WTC11 (cell line): ENCODE results near the gene ADAMTS8. TPM values are rescaled to one million over a fixed set of nuclear protein-coding genes. Genes with fewer than 3 reads are reported as not detected.

Experiments used
- ATAC-seq: fragments of 200-7000 bp; cut with Tn5 transposase; 2 replicates; pipeline ENCODE4 v1.10.0; 2021; ENCODE audit warnings: mild to moderate bottlenecking, moderate library complexity
- CTCF ChIA-PET: fragments of 300-600 bp; sonication (Branson Sonifier 250); formaldehyde crosslinking; loops from one replicate; lab custom pipeline; 2021; ENCODE audit warnings: antibody characterized with exemption; lab: Charles Lee
- POLR2A ChIA-PET: fragments of 350-600 bp; sonication (Branson Sonifier 250); formaldehyde crosslinking; loops from one replicate; lab custom pipeline; 2021; ENCODE audit warnings: antibody characterized with exemption; lab: Charles Lee
- DNase-seq: peaks from one replicate; pipeline ENCODE4 v3.0.0; 2021; ENCODE audit warnings: low spot score
- H3K27ac Mint-ChIP-seq: 2 replicates; pipeline ENCODE4 v1.8.0; 2021; ENCODE audit warnings: mixed read lengths
- H3K27me3 Mint-ChIP-seq: 2 replicates; pipeline ENCODE4 v1.8.0; 2021; ENCODE audit warnings: low read depth, mild to moderate bottlenecking, moderate library complexity, mixed read lengths
- H3K36me3 Mint-ChIP-seq: 2 replicates; pipeline ENCODE4 v1.8.0; 2021; ENCODE audit warnings: mixed read lengths
- H3K4me1 Mint-ChIP-seq: 2 replicates; pipeline ENCODE4 v1.8.0; 2022; ENCODE audit warnings: mixed read lengths
- H3K4me3 Mint-ChIP-seq: 2 replicates; pipeline ENCODE4 v1.8.0; 2021; ENCODE audit warnings: mild to moderate bottlenecking, moderate library complexity, mixed read lengths
- H3K9me3 Mint-ChIP-seq: 2 replicates; pipeline ENCODE4 v1.8.0; 2021; ENCODE audit warnings: mixed read lengths
- ATF2 ChIP-seq: sonication (generic); formaldehyde crosslinking; IDR thresholded peaks from 2 replicates; pipeline ENCODE4 v1.8.1; 2022; ENCODE audit warnings: low read depth, missing genetic modification reagents, borderline replicate concordance
- CREM ChIP-seq: sonication (generic); formaldehyde crosslinking; IDR thresholded peaks from 2 replicates; pipeline ENCODE4 v1.8.1; 2022; ENCODE audit warnings: mild to moderate bottlenecking, missing genetic modification reagents, moderate library complexity
- E2F1 ChIP-seq: sonication (generic); formaldehyde crosslinking; IDR thresholded peaks from 2 replicates; pipeline ENCODE4 v1.8.0; 2022; ENCODE audit warnings: mild to moderate bottlenecking, missing genetic modification reagents
- ESRRA ChIP-seq: sonication (generic); formaldehyde crosslinking; IDR thresholded peaks from 2 replicates; pipeline ENCODE4 v1.8.1; 2022; ENCODE audit warnings: mild to moderate bottlenecking, missing genetic modification reagents, borderline replicate concordance
- FOXK1 ChIP-seq: sonication (generic); formaldehyde crosslinking; IDR thresholded peaks from 2 replicates; pipeline ENCODE4 v1.8.0; 2022; ENCODE audit warnings: mild to moderate bottlenecking, moderate library complexity, missing genetic modification reagents
- GRHL2 ChIP-seq: fragments of 250-450 bp; sonication (Bioruptor Pico); IDR thresholded peaks from 2 replicates; pipeline ENCODE4 v1.8.0; 2022; ENCODE audit warnings: mild to moderate bottlenecking, moderate library complexity; ENCODE audit not compliant: insufficient replicate concordance, severe bottlenecking
- GTF2I ChIP-seq: fragments of 250-450 bp; sonication (Bioruptor Pico); conservative IDR thresholded peaks from 2 replicates; pipeline ENCODE4 v1.4.0; 2021; ENCODE audit warnings: mild to moderate bottlenecking
- IRF1 ChIP-seq: sonication (generic); formaldehyde crosslinking; IDR thresholded peaks from 2 replicates; pipeline ENCODE4 v1.8.0; 2023; ENCODE audit warnings: missing genetic modification reagents
- KAT7 ChIP-seq: sonication (generic); formaldehyde crosslinking; IDR thresholded peaks from 2 replicates; pipeline ENCODE4 v1.8.1; 2023; ENCODE audit warnings: missing genetic modification reagents, mild to moderate bottlenecking, borderline replicate concordance
- MAX ChIP-seq: sonication (generic); formaldehyde crosslinking; IDR thresholded peaks from 2 replicates; pipeline ENCODE4 v1.8.0; 2022; ENCODE audit warnings: mild to moderate bottlenecking, missing genetic modification reagents
- MYBL2 ChIP-seq: sonication (generic); formaldehyde crosslinking; IDR thresholded peaks from 2 replicates; pipeline ENCODE4 v1.8.1; 2023; ENCODE audit warnings: mild to moderate bottlenecking, moderate library complexity, missing genetic modification reagents
- NFYB ChIP-seq: sonication (generic); formaldehyde crosslinking; conservative IDR thresholded peaks from 2 replicates; pipeline ENCODE4 v1.8.0; 2022; ENCODE audit warnings: low read depth, missing genetic modification reagents
- SMAD3 ChIP-seq: sonication (generic); formaldehyde crosslinking; IDR thresholded peaks from 2 replicates; pipeline ENCODE4 v1.8.0; 2022; ENCODE audit warnings: missing genetic modification reagents, mild to moderate bottlenecking, borderline replicate concordance
- SP1 ChIP-seq: sonication (generic); formaldehyde crosslinking; conservative IDR thresholded peaks from 2 replicates; pipeline ENCODE4 v1.8.1; 2022; ENCODE audit warnings: missing genetic modification reagents
- STAT6 ChIP-seq: sonication (generic); formaldehyde crosslinking; conservative IDR thresholded peaks from 2 replicates; pipeline ENCODE4 v1.8.1; 2023; ENCODE audit warnings: mild to moderate bottlenecking, low read depth, missing genetic modification reagents, moderate library complexity
- TP53 ChIP-seq: sonication (generic); formaldehyde crosslinking; IDR thresholded peaks from 2 replicates; pipeline ENCODE4 v1.8.1; 2023; ENCODE audit warnings: mild to moderate bottlenecking, missing genetic modification reagents
- USF2 ChIP-seq: sonication (generic); formaldehyde crosslinking; IDR thresholded peaks from 2 replicates; pipeline ENCODE4 v1.8.1; 2023; ENCODE audit warnings: mild to moderate bottlenecking, missing genetic modification reagents, moderate library complexity
- ZBTB21 ChIP-seq: sonication (generic); formaldehyde crosslinking; IDR thresholded peaks from 2 replicates; pipeline ENCODE4 v1.8.1; 2023; ENCODE audit warnings: mild to moderate bottlenecking, missing genetic modification reagents, borderline replicate concordance
- ZMAT4 ChIP-seq: fragments of 250-450 bp; sonication (Bioruptor Pico); IDR thresholded peaks from 2 replicates; pipeline ENCODE4 v1.9.0; 2021; ENCODE audit warnings: mild to moderate bottlenecking
- ZNF138 ChIP-seq: sonication (generic); formaldehyde crosslinking; conservative IDR thresholded peaks from 2 replicates; pipeline ENCODE4 v1.8.1; 2022; ENCODE audit warnings: mild to moderate bottlenecking, moderate library complexity, missing genetic modification reagents
- ZNF423 ChIP-seq: fragments of 250-450 bp; sonication (Bioruptor Pico); IDR thresholded peaks from 2 replicates; pipeline ENCODE4 v2.1.2; 2022; ENCODE audit warnings: mild to moderate bottlenecking, moderate library complexity
- ZNF512 ChIP-seq: sonication (generic); formaldehyde crosslinking; IDR thresholded peaks from 2 replicates; pipeline ENCODE4 v1.8.1; 2022; ENCODE audit warnings: missing genetic modification reagents, borderline replicate concordance
- ZNF671 ChIP-seq: fragments of 250-450 bp; sonication (Bioruptor Pico); IDR thresholded peaks from 2 replicates; pipeline ENCODE4 v1.8.0; 2021; ENCODE audit warnings: mild to moderate bottlenecking
- total RNA-seq: library from RNA; stranded (reverse); gene quantifications from 3 replicates; pipeline ENCODE4 v1.2.3, GENCODE V29; 2021

Gene ADAMTS8
- total RNA-seq, 1 experiment from 2014 or later, result 9.9 TPM

GRCh38 chr11:130451231-130452019 is 23.0 kb upstream of the ADAMTS8 start (continued):
- TF ChIP-seq MAX (CRISPR knock-in tag), result no peak
- no peak for TF ChIP-seq CREM (CRISPR knock-in tag)
- TF ChIP-seq USF2 (CRISPR knock-in tag), result no peak
- no peak for TF ChIP-seq SP1 (CRISPR knock-in tag)
- no peak for TF ChIP-seq GRHL2

GRCh38 chr11:130449996-130450769 is 21.8 kb upstream of the ADAMTS8 start:
- peak; percentile 94 for DNase-seq
- peak; percentile 73 for ATAC-seq
- Mint-ChIP-seq H3K27ac (no peak overlapping the region), H3K4me1 (peaks cover 10% of the 10 kb centered on the region), H3K36me3 (no peaks in the 10 kb centered on the region), H3K27me3 (peaks cover 91% of the 10 kb centered on the region), H3K9me3 (no peaks in the 10 kb centered on the region), H3K4me3 (peak overlapping the region; percentile 79)
- ChIA-PET CTCF (interaction anchor here (0.6 to 2.7 kb wide), 19 partner anchors 8 to 552 kb away, joined by 3 to 12 read pairs (median 3); partner anchors contain the start of gene SNX19), POLR2A (no interaction called here)
- TF ChIP-seq SP1 (CRISPR knock-in tag) (peak; percentile 65), MYBL2 (peak; percentile 92), ZMAT4 (CRISPR knock-in tag) (no peak), USF2 (CRISPR knock-in tag) (peak; percentile 69), GTF2I (CRISPR knock-in tag) (no peak), STAT6 (CRISPR knock-in tag) (0 out of 2 replicates have a peak, but pooled peaks have one; percentile 23), IRF1 (CRISPR knock-in tag) (peak; percentile 97), ZNF671 (no peak), ZBTB21 (CRISPR knock-in tag) (peak; percentile 95), ZNF512 (no peak), E2F1 (CRISPR knock-in tag) (peak; percentile 95), NFYB (CRISPR knock-in tag) (peak; percentile 96), FOXK1 (CRISPR knock-in tag) (peak; percentile 90), SMAD3 (CRISPR knock-in tag) (peak; percentile 98), KAT7 (CRISPR knock-in tag) (peak; percentile 98), ATF2 (0 out of 2 replicates have a peak, but pooled peaks have one; percentile 49), ZNF423 (CRISPR knock-in tag) (no peak), ZNF138 (CRISPR knock-in tag) (peak; percentile 94), ESRRA (CRISPR knock-in tag) (peak; percentile 91; the same call in 1 of the 2 replicates), TP53 (CRISPR knock-in tag) (peak; percentile 98)
